ENCODE data around the gene MATK.
"Not testable (repeated sequence)": the region's sequence is repeated elsewhere in the genome, so short reads cannot be mapped to it uniquely, and the experiment has no call there.

Gene MATK

DNA sequence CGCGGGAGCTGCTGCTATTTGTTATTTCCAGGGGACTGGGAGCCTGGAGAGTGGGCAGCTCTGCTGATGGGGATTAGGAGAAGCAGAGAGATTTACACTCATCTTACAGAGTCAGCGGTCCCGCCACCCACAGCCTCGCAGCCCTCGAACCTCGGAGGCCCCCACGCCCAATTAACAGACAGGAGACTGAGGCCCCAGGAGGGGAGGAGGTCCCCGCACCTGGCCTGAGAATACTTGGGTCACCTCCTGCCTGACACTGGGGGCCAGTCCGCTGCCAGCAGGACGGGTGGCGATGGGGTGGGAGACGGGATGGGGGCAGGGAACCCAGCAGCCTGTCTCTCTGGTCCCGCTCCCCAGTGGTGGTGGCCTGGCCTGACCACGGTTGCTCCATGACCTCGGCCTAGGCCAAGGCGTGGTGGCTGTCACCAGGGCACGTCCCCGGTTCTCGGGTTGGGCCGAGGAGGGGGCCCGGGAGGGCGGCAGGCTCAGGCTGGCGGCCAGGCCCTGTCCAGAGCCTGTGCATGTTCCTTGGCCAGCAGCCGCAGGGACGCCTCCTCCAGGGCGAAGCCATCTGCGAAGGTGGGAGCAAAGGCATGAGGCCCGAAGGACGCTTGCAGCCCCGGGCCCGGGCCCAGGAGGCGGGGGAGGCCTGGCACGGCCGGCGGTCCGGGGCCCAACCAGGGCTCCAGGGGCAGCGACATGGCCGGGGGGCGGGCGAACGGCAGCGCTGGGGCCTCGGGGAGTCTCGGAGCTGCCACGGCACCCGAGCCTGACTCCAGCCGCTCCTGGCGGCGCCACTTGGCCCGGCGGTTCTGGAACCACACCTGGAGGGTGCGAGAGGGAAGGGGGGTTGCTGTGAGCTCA, 15.8 kb downstream of the MATK start:
- no peak for DNase-seq

DNA sequence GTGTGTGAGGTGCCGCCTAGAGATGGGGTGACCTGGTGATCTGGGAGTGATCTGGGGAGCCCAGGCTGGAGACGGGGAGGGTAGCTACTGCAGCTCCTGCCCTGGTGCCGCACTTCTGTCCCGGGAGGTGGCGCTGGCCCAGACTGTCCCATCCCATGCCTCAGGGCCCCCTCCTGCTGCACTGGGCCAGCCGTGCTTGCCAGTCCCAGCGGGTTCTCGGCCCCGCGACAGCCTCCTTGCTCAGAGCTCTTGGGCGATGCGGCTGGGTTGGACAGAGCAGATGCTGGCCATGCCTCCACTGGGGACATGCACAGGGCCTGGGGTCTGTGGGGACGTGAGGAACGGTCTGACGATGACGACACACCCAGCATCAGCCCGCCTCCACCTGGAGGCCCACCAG, 16.7 kb downstream of the MATK start:
- DNase-seq, result no peak

DNA sequence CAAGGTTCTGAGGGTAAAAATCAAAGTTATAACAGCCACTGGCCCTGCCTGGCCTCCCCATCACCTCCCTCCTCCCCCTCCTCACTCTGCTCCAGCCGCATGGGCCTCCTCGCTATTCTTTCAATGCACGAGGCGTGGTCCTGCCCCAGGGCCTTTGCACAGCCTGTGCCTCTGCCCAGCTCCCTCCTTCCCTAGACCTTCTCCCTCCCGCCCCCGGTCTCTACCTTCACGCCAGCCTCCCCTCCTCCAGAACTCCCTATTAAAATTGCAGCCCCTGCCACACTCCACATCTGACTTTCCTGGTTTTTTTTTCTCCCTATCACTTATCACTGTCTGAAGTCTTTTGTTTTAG, 17.5 kb downstream of the MATK start:
- no peak for DNase-seq

DNA sequence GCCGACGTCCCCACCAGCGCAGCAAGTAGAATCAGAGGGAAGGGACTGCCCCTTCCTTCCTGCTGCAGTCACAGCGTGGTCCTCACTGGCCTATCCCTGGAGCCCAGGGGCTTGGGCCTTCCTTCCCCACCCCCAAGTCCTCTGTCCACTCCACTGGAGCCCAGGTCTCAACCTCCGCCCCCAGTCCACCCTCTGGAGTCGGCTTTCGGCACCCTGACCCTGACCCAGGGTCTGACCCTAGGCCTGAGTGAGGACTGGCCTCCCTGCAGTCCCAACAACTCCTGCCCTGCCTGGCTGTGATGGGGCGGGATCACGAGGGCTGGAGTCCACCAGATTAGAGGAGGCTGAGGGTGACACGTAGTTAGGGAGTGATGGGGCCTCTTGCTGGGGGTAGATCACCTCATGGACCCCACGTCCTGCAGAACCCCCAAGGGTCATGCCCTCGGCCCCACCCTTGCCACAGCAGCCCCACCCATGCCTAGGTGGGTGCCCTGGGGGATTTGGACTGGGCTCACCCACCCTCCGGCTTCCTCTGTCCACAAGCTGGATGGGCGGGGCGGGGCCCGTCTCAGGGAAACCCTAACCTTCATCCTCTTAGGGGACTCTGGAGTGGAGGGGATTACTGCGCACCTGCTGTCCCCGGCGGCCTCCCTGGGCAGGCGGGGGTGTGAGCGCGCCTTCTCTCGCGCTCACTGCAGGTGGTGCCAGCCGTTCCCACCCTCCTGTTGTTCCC, 18.0 kb downstream of the MATK start:
- DNase-seq, result no peak

DNA sequence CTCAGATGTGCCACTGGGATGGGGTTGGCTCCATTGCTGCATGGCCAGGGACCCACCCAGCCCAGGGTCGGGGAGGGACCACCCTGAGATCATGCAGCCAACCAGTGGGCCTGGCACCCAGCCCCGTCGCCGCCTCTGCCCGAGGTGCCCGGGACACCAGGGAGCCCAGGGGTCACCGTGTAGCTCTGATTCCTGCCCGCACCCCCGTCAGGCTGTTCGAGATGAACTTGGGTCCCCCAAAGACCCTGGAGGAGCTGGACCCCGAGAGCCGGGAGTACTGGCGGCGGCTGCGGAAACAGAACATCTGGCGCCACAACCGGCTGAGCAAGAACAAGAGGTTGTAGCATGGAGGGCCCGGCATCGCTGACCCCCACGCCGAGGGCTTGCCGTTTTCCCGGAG, 19.1 kb downstream of the MATK start:
- DNase-seq, result no peak

DNA sequence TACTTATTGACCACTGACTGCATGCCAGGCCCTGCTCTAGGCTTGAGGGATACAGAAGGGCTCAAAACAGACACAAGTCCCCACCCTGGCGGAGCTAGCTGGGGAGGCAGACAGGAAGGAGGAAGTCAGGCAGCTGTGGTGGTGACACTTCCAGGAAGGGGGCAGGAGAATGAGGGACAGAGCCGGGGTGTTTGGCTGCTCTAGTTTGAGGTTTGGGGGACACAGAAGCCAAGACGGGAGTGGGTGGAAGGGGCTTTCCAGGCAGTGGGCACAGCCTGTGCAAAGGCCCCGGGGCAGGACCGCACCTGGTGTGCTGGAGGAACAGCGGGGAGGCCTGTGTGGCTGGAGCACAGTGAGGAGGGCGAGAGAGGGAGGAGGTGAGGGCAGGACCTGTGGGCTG, 19.7 kb downstream of the MATK start:
- no peak for DNase-seq

DNA sequence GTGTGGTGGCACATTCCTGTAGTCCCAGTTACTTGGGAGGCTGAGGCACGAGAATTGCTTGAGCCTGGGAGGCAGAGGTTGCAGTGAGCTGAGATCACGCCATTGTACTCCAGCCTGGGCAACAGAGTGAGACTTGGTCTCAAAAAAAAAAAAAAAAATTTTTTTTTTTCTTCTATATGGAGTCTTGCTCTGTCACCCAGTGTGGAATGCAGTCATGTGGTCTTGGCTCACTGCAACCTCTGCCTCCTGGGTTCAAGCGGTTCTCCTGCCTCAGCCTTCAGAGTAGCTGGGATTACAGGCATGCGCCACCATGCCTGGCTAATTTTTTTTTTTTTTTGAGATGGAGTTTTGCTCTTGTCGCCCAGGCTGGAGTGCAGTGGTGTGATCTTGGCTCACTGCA, 20.4 kb downstream of the MATK start:
- DNase-seq, result not testable (repeated sequence)

DNA sequence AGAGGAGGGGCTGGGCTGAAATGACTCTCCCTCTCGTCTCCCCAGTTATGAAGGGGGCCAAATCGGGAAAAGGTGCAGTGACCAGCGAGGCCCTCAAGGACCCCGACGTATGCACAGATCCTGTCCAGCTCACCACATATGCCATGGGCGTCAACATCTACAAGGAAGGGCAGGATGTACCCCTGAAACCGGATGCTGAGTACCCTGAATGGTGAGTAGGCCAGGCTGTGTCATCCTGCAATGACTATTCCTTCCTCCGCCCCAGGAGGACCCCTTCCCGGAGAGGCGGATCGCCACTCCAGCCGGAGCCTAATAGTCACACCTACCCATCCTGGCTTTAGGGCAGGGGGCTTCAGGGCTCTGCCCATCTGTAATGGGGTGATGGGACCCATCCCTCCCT, 21.1 kb downstream of the MATK start:
- no peak for DNase-seq

DNA sequence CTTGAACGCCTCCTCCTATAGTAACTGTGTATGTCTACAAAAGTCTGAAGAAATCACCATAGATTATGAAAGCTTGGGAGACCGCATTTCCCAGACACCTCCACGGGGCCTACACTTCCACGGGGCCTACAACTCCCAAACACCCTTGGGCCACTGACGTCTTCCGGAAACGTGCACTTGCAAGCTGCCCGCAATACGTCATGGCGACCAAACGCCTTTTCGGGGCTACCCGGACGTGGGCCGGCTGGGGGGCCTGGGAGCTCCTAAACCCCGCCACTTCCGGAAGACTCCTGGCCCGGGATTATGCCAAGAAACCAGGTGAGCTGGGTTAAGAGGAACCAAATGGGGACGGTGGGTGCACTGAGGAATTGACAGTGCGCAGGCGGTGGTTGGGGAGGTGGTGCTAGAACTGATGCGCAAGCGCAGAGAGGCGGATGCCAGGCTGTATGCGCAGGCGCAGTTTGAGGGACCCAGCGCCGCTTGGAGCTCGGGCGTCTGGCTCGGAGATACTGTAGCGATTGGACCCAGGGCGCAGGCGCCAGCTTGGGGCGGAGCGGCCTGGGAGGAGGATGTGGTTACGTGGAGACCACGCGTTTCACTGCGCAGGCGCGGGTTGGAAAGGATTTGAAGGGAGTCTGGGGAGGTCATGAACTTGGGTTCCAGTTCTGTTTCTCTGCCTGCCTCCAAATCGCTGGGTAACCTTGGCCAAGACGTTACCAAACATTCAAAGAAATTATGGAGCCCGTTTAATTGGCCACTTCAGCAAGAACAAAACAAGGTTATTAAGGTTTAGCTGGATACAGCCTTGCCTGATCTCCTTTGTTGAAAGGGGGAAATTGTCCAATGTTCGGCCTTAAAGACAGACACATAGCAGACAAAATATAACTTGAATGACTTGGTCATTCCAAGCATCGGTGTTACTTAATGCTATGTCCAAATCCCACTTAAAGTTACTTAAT, 23.4 kb downstream of the MATK start, which contains the start of gene MRPL54:
MRPL54 (plus strand) TSS at position 182 of the 959 bp plus-strand sequence; CDS start at position 201, 19 bp downstream.
- peak; percentile 100 for DNase-seq

DNA sequence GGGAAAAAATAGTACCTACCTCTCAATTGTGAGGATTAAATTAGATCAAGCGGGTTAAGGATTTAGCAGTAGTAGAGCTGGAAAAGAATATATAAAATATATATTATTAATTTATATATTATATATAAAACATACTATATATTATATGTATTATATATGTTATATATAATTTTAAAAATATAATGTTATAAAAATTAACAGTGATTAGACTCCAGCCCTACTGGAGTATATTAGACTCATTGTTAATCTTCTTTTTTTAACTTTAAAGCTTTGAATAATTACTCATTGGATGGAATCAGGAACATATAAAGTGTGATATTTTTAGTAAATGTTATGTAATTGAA, 24.1 kb downstream of the MATK start:
- no peak for DNase-seq

DNA sequence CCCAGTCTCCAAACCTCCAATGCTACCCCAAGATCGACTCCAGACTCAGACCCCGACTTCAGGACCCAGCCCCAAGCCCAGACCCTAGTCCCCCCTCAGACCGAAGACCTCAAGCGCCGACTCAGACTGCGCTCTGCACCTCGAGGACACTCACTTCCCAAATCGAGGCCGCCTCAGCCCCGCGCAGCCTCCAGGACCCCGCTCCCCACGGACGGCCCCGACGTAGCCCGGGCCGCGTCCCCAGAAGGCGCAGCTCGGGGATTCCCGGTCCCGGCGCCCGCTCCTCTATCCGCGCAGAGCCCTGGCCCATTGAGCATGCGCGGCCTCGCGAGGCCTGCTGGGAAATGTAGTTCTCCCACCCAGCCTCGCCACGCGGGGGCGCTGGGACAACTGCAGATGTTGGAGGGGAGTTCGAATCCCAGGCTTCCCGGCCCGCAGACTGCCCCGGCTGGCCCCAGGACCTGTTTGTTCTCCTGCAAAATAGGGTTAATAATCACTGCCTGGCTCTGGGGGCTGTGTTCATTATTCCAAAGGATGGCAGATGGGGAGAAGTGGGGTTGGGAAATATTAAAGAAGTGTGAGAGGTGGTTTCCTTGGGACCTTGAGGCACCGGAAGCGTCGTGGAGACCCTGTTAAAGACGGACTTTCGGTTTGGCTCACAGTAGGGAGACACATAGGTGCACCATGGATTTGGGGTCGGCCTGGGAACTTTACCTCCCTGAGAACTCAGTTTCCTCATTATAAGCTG, 24.6 kb downstream of the MATK start, which contains the start of gene APBA3:
APBA3 (minus strand) TSS at position 311 of the 748 bp plus-strand sequence. CDS start 1,428 bp downstream, outside the sequence.
- peak; percentile 90 for DNase-seq

DNA sequence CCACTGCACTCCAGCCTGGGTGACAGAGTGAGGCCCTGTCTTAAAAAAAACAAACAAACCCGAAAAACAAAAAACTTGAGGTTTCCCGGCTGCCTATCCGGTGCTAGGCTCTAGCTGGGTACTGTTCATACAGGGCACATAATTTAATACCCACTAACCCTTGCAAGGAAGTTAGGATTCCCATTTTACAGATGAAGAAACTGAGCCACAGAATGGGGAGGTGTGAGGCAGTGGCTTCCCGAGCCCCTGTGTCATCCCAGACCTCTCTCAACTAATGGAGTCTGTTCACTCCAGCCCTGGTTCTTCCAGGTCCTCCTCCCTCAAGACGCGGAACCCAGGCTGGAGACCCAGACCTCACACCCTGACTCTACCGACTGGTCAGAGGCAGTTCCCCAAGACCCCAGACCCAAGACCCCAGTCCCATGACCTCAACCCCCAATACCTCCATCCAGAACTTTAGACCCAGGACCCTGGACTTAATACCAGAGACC, 25.3 kb downstream of the MATK start:
- DNase-seq, result no peak

DNA sequence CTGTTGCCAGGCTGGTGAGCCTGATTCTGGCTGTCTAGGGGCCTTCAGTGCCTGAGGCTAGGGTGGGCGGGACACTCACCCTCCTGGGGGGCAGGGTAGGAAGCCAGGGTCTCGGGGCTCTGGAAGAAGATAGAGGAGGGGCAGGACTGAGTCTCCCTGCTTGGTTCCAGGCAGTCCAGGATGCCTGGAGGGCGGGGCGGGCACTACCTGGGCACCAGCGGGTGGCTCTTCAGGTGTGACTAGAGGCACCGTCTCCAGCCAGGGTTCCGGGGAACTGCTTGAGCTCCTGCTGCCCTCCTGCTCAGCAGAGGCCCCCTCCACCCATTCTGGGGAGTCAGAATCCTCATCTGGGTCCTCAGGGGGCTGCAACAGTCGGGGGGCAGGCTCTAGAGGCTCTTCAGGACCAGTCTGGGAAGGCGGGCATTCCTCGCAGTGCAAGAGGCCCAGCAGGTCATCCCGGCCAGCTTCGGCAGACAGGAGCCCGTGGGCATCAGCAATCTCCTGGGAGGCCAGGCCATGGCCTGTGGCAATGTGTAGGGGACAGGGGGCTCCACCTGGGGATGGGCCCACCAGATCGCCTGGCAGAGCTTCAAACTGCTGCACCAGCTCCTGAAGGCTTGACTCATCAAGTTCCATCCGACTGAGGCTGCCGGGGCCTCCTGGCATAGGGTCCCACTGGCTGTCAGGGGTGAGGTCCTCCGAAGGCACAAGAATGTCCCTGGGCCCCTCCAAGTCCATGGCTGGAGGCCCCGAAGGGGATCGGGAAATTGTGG, 26.5 kb downstream of the MATK start:
- DNase-seq, result no peak

DNA sequence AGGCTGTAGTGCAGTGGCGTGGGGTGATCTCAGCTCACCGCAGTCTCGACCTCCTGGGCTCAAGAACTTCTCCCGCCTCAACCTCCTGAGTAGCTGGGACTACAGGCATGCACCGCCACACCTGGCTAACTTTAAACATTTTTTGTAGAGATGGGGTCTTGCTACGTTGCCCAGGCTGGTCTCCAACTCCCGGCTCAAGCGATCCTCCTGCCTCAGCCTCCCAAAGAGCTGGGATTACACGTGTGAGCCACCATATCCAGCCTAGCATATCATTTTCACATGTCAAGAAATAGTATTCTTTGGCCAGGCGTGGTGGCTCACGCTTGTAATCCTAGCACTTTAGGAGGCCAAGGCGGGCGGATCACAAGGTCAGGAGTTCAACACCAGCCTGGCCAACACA, 27.9 kb downstream of the MATK start:
- DNase-seq, result not testable (repeated sequence)

DNA sequence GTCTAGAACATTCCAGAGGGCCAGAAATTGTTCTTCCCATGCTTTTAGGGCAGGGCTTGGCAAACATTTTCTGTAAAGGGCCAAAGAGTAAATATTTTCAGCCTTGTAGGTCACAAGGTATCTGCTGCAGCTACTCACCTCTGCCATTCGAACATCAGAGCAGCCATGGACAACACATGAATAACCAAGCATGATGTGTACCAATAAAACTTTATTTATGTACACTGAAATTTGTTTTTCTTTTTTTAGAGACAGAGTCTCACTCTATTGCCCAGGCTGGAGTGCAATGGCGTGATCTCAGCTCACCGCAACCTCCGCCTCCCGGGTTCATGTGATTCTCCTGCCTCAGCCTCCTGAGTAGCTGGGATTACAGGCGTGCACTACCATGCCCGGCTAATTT, 28.5 kb downstream of the MATK start:
- DNase-seq, result not testable (repeated sequence)

DNA sequence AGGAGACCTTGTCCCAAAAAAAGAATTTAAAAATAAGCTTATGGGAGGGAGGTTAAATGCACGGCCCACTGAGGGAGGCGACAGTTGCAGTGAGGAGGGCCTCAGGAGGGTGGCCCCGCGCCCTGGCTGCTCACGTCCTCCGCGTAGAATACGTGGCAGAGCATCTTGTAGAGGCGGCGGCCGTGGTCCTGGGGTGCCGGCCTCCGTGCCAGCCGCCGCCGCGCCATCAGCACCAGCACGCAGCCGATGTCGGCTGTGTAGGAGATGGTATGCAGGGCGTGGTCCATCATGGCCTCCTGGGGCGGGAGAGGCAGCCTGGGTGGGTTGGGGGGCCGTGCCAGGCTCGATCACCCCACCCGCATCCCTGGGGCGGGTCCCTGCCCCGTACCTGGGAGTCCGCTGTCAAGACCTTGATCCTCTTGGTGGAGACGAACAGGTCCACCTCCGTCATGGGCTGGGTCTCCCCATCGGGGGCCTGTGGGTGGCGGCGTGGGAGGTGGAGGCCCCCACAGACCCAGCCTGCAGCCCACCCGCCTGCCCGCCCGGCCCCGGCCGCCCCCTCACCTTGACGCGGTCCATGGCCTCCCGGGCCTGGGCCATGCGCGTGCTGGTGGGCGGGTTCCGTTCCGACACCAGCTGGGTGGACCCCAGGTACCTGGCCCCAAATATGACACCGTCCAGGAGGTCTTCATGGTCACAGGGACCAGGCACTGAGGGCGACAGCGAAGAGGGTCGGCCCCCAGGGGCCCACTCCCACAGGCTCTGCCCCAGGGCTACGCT, 32.4 kb downstream of the MATK start:
- no peak for DNase-seq

DNA sequence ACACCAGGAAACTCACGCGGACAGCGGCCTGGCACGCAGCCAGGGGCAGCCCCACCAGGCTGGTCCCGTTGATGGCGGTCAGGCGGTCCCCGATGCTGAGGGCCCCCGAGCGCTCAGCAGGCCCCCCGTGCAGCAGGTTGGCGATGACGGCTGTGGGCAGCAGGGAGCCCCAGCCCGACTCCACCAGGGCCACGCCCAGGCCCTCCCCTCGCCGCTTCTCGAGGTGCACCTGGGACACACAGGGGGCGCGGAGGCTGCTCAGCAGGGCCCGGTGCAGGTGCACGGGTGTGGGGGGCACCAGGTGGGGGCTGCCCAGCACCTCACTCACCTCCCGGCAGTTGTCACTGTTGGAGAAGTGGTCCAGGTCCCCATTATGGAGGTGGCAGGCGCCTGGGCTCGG, 33.7 kb downstream of the MATK start:
- no peak for DNase-seq

DNA sequence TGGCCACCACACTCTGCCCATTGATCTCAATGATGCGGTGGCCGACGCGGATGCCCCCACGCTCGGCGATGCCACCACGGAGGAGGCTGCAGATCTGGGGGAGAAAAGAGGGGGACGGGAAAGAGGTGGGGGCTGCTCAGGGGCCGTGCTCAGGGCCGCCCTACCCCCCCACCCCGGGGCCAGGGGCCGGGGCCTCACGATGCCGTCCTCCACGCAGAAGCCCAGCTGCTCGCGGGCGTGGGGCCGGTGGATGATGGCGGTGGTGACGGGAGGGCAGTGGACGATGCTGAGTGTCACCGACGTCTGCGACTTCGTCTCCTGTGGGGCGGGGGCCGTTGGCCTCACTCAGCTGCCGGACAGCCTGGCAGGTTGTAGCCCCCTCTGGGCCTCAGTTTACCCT, 34.9 kb downstream of the MATK start:
- DNase-seq, result no peak

DNA sequence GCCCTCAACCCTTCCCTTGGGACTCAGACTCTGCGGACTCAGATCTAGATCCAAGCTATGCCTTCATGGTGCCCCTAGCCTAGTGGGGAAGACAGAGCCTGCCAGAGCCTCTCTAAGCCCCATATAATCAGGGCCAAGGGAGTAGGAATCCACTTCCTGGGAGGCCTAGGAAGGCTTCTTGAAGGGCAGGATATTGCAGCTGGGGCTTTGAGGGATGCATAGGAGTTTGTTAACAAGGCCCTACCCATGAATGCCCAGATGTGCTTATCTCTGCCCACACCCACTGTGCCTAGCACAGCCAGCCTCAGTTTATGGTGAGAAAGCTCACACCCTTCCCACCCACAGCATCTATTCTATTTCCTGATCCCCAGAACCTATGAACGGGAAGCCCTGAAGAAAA, 36.0 kb downstream of the MATK start:
- no peak for DNase-seq

DNA sequence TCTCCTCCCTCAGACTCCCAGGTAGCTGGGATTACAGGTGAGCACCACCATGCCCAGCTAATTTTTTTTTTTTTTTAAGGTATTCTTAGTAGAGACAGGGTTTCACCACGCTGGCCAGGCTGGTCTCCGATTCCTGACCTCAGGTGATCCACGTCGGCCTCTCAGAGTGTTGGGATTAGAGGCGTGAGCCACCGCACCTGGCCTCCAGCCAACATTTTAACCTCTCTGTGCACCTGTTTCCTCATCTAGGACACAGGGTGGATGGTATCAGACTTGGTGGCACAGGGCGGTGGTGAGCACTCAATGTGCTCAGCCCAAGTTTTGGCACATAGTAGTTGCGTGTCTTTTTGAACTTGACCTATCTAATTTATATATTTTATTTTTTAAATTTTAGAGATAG, 37.2 kb downstream of the MATK start:
- no peak for DNase-seq
